Sigmoid colon (tissue), 7 donors: Measurements from ENCODE around the gene USH2A. TPM values are rescaled to one million over a fixed set of nuclear protein-coding genes. Genes with fewer than 3 reads are reported as not detected.

ENCODE experiments used
- DNase-seq: peaks from one replicate; pipeline ENCODE4 v3.0.0-alpha.2; 2019
- H3K27ac ChIP-seq, 4 donors: fragments of 200-600 bp; sonication (generic); one replicate each; pipeline ENCODE4 v1.5.1; 2016 to 2019; ENCODE audit warnings: mild to moderate bottlenecking in 1 of 4
- H3K27me3 ChIP-seq, 3 donors: fragments of 200-600 bp; sonication (generic); one replicate each; pipeline ENCODE4 v1.5.1; 2019; ENCODE audit warnings: mild to moderate bottlenecking in 1 of 3
- H3K36me3 ChIP-seq, 4 donors: fragments of 200-600 bp; sonication (generic); one replicate each; pipeline ENCODE4 v1.5.1; 2016 to 2019
- H3K4me1 ChIP-seq, 4 donors: fragments of 200-600 bp; sonication (generic); one replicate each; pipeline ENCODE4 v1.5.1; 2017 to 2019
- H3K4me3 ChIP-seq, 4 donors: fragments of 200-600 bp; sonication (generic); one replicate each; pipeline ENCODE4 v1.5.1; 2017 to 2019; ENCODE audit warnings: mild to moderate bottlenecking in 2 of 4, moderate library complexity in 1 of 4
- H3K9me3 ChIP-seq, 4 donors: fragments of 200-600 bp in 3 of 4; sonication (generic) in 3 of 4; one replicate each; pipeline versions ENCODE4 v1.5.1 to v1.6.1; 2013 to 2019
- CTCF ChIP-seq, 4 experiments: fragments of 450-650 bp in 3 of 4; fragments of 200-600 bp in 1 of 4; IDR thresholded peaks; one replicate each; pipeline ENCODE4 v1.5.1; 2016 to 2019; ENCODE audit warnings: antibody characterized with exemption in 4 of 4, mild to moderate bottlenecking in 3 of 4, moderate library complexity in 2 of 4
- EP300 ChIP-seq, 4 donors: sonication (generic); formaldehyde crosslinking; IDR thresholded peaks; one replicate each; pipeline ENCODE4 v1.6.1; 2017; ENCODE audit warnings: antibody characterized with exemption in 4 of 4
- POLR2A ChIP-seq, 2 donors: fragments of 450-650 bp; IDR thresholded peaks; one replicate each; pipeline ENCODE4 v1.6.1; 2016; ENCODE audit warnings: antibody characterized with exemption in 2 of 2, mild to moderate bottlenecking in 2 of 2, moderate library complexity in 2 of 2
- POLR2AphosphoS5 ChIP-seq, 4 donors: sonication (generic); formaldehyde crosslinking; IDR thresholded peaks; one replicate each; pipeline ENCODE4 v1.6.1; 2017; ENCODE audit warnings: antibody characterized with exemption in 4 of 4
- WGBS, 2 donors: extraction: QIAGEN DNeasy Blood & Tissue Kit; methylation state at CpG; one replicate each; pipeline ENCODE4 v1.1.7; 2013; 5-methylcytosine and 5-hydroxymethylcytosine counted together
- intact Hi-C: fragments of 100-400 bp; cut with DNase I; formaldehyde crosslinking; loops from one replicate; pipeline ENCODE4 v1.15.1; 2023
- polyA plus RNA-seq, 3 donors: library from polyadenylated mRNA; stranded (reverse); fragments of 200-250 nt; gene quantifications; one replicate each; pipeline ENCODE4 v1.2.3, GENCODE V29; 2013
- total RNA-seq, 4 donors: library from RNA; depleted of rRNA; stranded (reverse); fragments of >200 nt; gene quantifications; one replicate each; pipeline ENCODE4 v1.1.0, GENCODE V29; 2016
- donor health status: healthy with polysubstance abuse.
- donor health status: Bipolar disorder and iron deficiency.
- donor health status: healthy.

Gene USH2A
- total and polyA plus RNA-seq, 7 donors, result under 0.01 TPM; not detected in 6

DNA sequence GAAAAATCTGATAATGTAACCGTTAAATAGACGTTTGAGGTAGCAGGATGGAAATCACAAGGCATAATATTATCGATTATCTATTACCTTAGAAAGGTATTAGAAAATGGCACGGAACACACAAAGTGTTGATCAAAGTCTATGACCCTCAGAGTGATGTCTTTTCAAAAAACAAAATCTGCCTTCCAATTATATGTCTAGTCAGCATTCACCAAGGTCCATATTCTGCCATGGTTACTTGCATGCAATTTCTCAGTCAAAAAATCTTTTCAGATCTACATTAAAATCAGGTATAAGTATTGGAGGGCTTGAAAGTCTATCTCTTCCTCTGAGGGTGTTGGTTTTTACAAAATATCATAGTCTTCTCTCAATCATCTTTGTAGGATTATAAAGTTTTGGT lies 774.3 kb downstream of the USH2A start:
- intact Hi-C loops, result no loop called here
- Histone ChIP-seq H3K27ac (no peak overlapping the region), H3K4me1 (no peaks in the 10 kb centered on the region), H3K27me3 (no peaks in the 10 kb centered on the region), H3K36me3 (no peaks in the 10 kb centered on the region), H3K4me3 (no peak overlapping the region), H3K9me3 (no peaks in the 10 kb centered on the region)
- no peak for TF ChIP-seq POLR2A (IDR thresholded peaks at IDR 0.05)
- no peak for TF ChIP-seq EP300 (IDR thresholded peaks at IDR 0.05)
- no peak for DNase-seq
- WGBS, 2 donors, result 90 to 96% methylated on average over 4 of the region's 4 CpGs

DNA sequence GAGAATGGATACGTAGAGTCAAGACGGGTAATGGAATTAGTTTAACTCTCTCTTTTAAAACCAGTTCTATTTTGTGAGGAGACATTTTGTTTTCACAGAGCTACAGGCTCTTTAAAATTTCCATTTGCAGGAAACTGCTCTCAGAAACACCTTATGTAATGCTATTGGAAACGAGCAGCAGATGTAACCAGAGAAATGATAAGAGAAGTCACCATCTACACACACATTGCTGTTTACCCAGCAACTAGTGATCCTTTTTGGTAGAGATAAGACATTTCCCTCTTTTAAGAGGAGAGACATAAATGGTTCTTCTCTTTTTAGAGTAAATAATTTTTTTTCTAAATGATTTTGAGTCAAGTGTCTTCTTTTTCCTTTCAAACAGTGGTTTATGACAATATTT lies 775.5 kb downstream of the USH2A start:
- H3K27ac ChIP-seq, result no peak overlapping the region
- 72 to 76% methylated on average over 3 of the region's 3 CpGs for WGBS, 2 donors
- no peaks in the 10 kb centered on the region for H3K27me3 ChIP-seq
- H3K4me3 ChIP-seq, result no peak overlapping the region
- no peaks in the 10 kb centered on the region for H3K36me3 ChIP-seq
- TF ChIP-seq POLR2AphosphoS5 (IDR thresholded peaks at IDR 0.05), result no peak
- no peak for TF ChIP-seq CTCF (IDR thresholded peaks at IDR 0.05)
- no peak for TF ChIP-seq POLR2A (IDR thresholded peaks at IDR 0.05)
- no peak for TF ChIP-seq EP300 (IDR thresholded peaks at IDR 0.05)
- no peaks in the 10 kb centered on the region for H3K9me3 ChIP-seq
- no peak for DNase-seq
- no peaks in the 10 kb centered on the region for H3K4me1 ChIP-seq
- intact Hi-C loops, result no loop called here

- Histone ChIP-seq H3K27me3 (no peaks in the 10 kb centered on the region), H3K27ac (no peak overlapping the region), H3K9me3 (no peaks in the 10 kb centered on the region), H3K4me3 (no peak overlapping the region), H3K4me1 (no peaks in the 10 kb centered on the region), H3K36me3 (no peaks in the 10 kb centered on the region)
- intact Hi-C loops, result no loop called here
- 95 to 96% methylated on average over 2 of the region's 2 CpGs for WGBS, 2 donors
- TF ChIP-seq POLR2A (IDR thresholded peaks at IDR 0.05) (no peak), EP300 (IDR thresholded peaks at IDR 0.05) (no peak), CTCF (IDR thresholded peaks at IDR 0.05) (no peak), POLR2AphosphoS5 (IDR thresholded peaks at IDR 0.05) (no peak)
- DNase-seq, result no peak
These were observed 777.4 kb downstream of the USH2A start for GRCh38 chr1:215645861-215646260.

DNA sequence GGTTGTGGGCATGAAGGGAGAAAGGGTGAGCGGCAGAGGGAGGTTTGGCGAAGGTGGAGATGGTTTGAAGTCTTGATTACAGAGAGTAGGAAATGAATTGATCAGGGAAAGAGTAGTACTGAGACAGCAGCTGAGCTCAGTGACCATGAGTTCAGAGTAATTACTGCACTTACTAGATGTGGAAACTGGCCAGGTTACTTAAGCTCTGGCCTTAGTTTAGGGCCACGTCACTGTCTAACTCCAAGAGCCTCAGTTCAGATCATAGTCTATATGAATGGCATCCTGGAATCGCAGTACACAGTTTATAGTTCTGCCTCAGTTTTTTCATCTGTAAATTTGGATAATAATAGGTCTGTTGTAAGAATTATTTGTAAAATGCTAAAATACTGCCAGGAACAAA lies 778.1 kb downstream of the USH2A start:
- intact Hi-C loops, result no loop called here
- WGBS, 2 donors, result 89 to 93% methylated on average over 4 of the region's 4 CpGs

GRCh38 chr1:215643592-215644321 lies 779.5 kb downstream of the USH2A start:
- intact Hi-C loops, result no loop called here
- Histone ChIP-seq H3K4me3 (no peak overlapping the region), H3K4me1 (no peaks in the 10 kb centered on the region), H3K27me3 (no peaks in the 10 kb centered on the region), H3K36me3 (no peaks in the 10 kb centered on the region), H3K27ac (no peak overlapping the region), H3K9me3 (no peaks in the 10 kb centered on the region)
- 92 to 96% methylated on average over 4 of the region's 4 CpGs for WGBS, 2 donors
- peak in 1 of 4 donors; percentile 20 for TF ChIP-seq POLR2AphosphoS5 (IDR thresholded peaks at IDR 0.05)
- no peak for TF ChIP-seq POLR2A (IDR thresholded peaks at IDR 0.05)
- no peak for TF ChIP-seq CTCF (IDR thresholded peaks at IDR 0.05)
- TF ChIP-seq EP300 (IDR thresholded peaks at IDR 0.05), result no peak
- no peak for DNase-seq

More for the DNA sequence above, 778.1 kb downstream of the USH2A start:
- H3K36me3 ChIP-seq, result no peaks in the 10 kb centered on the region
- DNase-seq, result no peak
- H3K27ac ChIP-seq, result no peak overlapping the region
- no peaks in the 10 kb centered on the region for H3K4me1 ChIP-seq
- no peak overlapping the region for H3K4me3 ChIP-seq
- H3K27me3 ChIP-seq, result no peaks in the 10 kb centered on the region
- H3K9me3 ChIP-seq, result no peaks in the 10 kb centered on the region
- TF ChIP-seq EP300 (IDR thresholded peaks at IDR 0.05), result no peak
